Measurements from ENCODE around the gene BRD3OS.
A peak's percentile ranks its signal among the peaks of the same experiment; 100 is the strongest.

BRD3OS gene

GRCh38 chr9:134031783-134032182, 6.5 kb downstream of the BRD3OS start:
- Mint-ChIP-seq H3K9me3 (no peaks in the 10 kb centered on the region), H3K27ac (no peak overlapping the region), H3K36me3 (ENCODE audit: low read depth) (peaks cover 74% of the 10 kb centered on the region), H3K4me1 (ENCODE audit: low read depth) (peaks cover 3% of the 10 kb centered on the region), H3K27me3 (no peaks in the 10 kb centered on the region), H3K4me3 (no peak overlapping the region)
- DNase-seq = no peak

- no peak overlapping the region for H3K27ac Mint-ChIP-seq
Observed at GRCh38 chr9:134032456-134033222, 7.4 kb downstream of the BRD3OS start.

GRCh38 chr9:134033516-134034214, 8.4 kb downstream of the BRD3OS start:
- Mint-ChIP-seq H3K36me3 (ENCODE audit: low read depth) (peaks cover 71% of the 10 kb centered on the region), H3K27ac (peak overlapping the region; percentile 7), H3K27me3 (no peaks in the 10 kb centered on the region), H3K9me3 (no peaks in the 10 kb centered on the region), H3K4me3 (no peak overlapping the region), H3K4me1 (ENCODE audit: low read depth) (no peaks in the 10 kb centered on the region)
- no peak for DNase-seq

More at GRCh38 chr9:134032456-134033222, 7.4 kb downstream of the BRD3OS start:
- Mint-ChIP-seq H3K36me3 (ENCODE audit: low read depth) (peaks cover 70% of the 10 kb centered on the region), H3K4me3 (no peak overlapping the region), H3K4me1 (ENCODE audit: low read depth) (no peaks in the 10 kb centered on the region), H3K27me3 (no peaks in the 10 kb centered on the region), H3K9me3 (no peaks in the 10 kb centered on the region)
- no peak for DNase-seq

- Mint-ChIP-seq H3K27me3 (no peaks in the 10 kb centered on the region), H3K9me3 (peaks cover 6% of the 10 kb centered on the region), H3K27ac (peak overlapping the region; percentile 7), H3K36me3 (ENCODE audit: low read depth) (peaks cover 78% of the 10 kb centered on the region), H3K4me1 (ENCODE audit: low read depth) (no peaks in the 10 kb centered on the region), H3K4me3 (no peak overlapping the region)
- DNase-seq = no peak
Observed at GRCh38 chr9:134034215-134035040, 9.1 kb downstream of the BRD3OS start.

GRCh38 chr9:134035041-134036039, 10.1 kb downstream of the BRD3OS start:
- Mint-ChIP-seq H3K27me3 (no peaks in the 10 kb centered on the region), H3K4me3 (no peak overlapping the region), H3K9me3 (peaks cover 8% of the 10 kb centered on the region), H3K36me3 (ENCODE audit: low read depth) (peaks cover 81% of the 10 kb centered on the region), H3K27ac (peak overlapping the region; percentile 29), H3K4me1 (ENCODE audit: low read depth) (no peaks in the 10 kb centered on the region)
- no peak for DNase-seq

- no peak overlapping the region for H3K4me3 Mint-ChIP-seq
- no peaks in the 10 kb centered on the region for H3K4me1 Mint-ChIP-seq (ENCODE audit: low read depth)
- peaks cover 82% of the 10 kb centered on the region for H3K36me3 Mint-ChIP-seq (ENCODE audit: low read depth)
- H3K27ac Mint-ChIP-seq = peak overlapping the region; percentile 29
- no peaks in the 10 kb centered on the region for H3K27me3 Mint-ChIP-seq
- no peak for DNase-seq
- H3K9me3 Mint-ChIP-seq = peaks cover 8% of the 10 kb centered on the region
Observed at GRCh38 chr9:134036130-134036529, 10.8 kb downstream of the BRD3OS start.

- Mint-ChIP-seq H3K4me1 (ENCODE audit: low read depth) (no peaks in the 10 kb centered on the region), H3K27ac (no peak overlapping the region), H3K4me3 (no peak overlapping the region), H3K36me3 (ENCODE audit: low read depth) (peaks cover 89% of the 10 kb centered on the region), H3K27me3 (no peaks in the 10 kb centered on the region), H3K9me3 (peaks cover 8% of the 10 kb centered on the region)
- DNase-seq = no peak
Observed at GRCh38 chr9:134037641-134038040, 12.4 kb downstream of the BRD3OS start.

- Mint-ChIP-seq H3K27ac (no peak overlapping the region), H3K4me1 (ENCODE audit: low read depth) (no peaks in the 10 kb centered on the region), H3K27me3 (no peaks in the 10 kb centered on the region), H3K4me3 (no peak overlapping the region), H3K36me3 (ENCODE audit: low read depth) (peaks cover 88% of the 10 kb centered on the region), H3K9me3 (peaks cover 8% of the 10 kb centered on the region)
- DNase-seq = no peak
Observed at GRCh38 chr9:134039386-134040175, 14.3 kb downstream of the BRD3OS start.

- H3K4me1 Mint-ChIP-seq (ENCODE audit: low read depth) = no peaks in the 10 kb centered on the region
- H3K36me3 Mint-ChIP-seq (ENCODE audit: low read depth) = peaks cover 88% of the 10 kb centered on the region
Observed at GRCh38 chr9:134040176-134040565, 14.9 kb downstream of the BRD3OS start.

GRCh38 chr9:134040781-134041648, 15.7 kb downstream of the BRD3OS start:
- peaks cover 87% of the 10 kb centered on the region for H3K36me3 Mint-ChIP-seq (ENCODE audit: low read depth)

More at GRCh38 chr9:134040176-134040565, 14.9 kb downstream of the BRD3OS start:
- Mint-ChIP-seq H3K27ac (no peak overlapping the region), H3K9me3 (peaks cover 8% of the 10 kb centered on the region), H3K27me3 (no peaks in the 10 kb centered on the region), H3K4me3 (no peak overlapping the region)
- DNase-seq = no peak

GRCh38 chr9:134041649-134041962, 16.3 kb downstream of the BRD3OS start:
- Mint-ChIP-seq H3K27me3 (no peaks in the 10 kb centered on the region), H3K9me3 (peaks cover 8% of the 10 kb centered on the region), H3K4me1 (ENCODE audit: low read depth) (no peaks in the 10 kb centered on the region), H3K36me3 (ENCODE audit: low read depth) (peaks cover 88% of the 10 kb centered on the region), H3K4me3 (no peak overlapping the region), H3K27ac (no peak overlapping the region)
- DNase-seq = no peak

More at GRCh38 chr9:134040781-134041648, 15.7 kb downstream of the BRD3OS start:
- H3K4me1 Mint-ChIP-seq (ENCODE audit: low read depth) = no peaks in the 10 kb centered on the region
- no peak for DNase-seq
- H3K9me3 Mint-ChIP-seq = peaks cover 8% of the 10 kb centered on the region
- H3K4me3 Mint-ChIP-seq = no peak overlapping the region
- no peaks in the 10 kb centered on the region for H3K27me3 Mint-ChIP-seq
- H3K27ac Mint-ChIP-seq = no peak overlapping the region

GRCh38 chr9:134043531-134043988, 18.3 kb downstream of the BRD3OS start:
- Mint-ChIP-seq H3K4me3 (no peak overlapping the region), H3K27ac (peak overlapping the region; percentile 57), H3K36me3 (ENCODE audit: low read depth) (peaks cover 92% of the 10 kb centered on the region), H3K9me3 (peaks cover 8% of the 10 kb centered on the region), H3K4me1 (ENCODE audit: low read depth) (no peaks in the 10 kb centered on the region), H3K27me3 (no peaks in the 10 kb centered on the region)
- DNase-seq = no peak
